GM12878 (cell line): ENCODE measurements around the gene OLA1.

Source experiments
- CTCF ChIP-seq, 3 experiments: IDR thresholded peaks in 2 of 3; conservative IDR thresholded peaks in 1 of 3; 2 replicates each; pipeline ENCODE4 v1.5.1; 2011; ENCODE audit warnings: low read depth in 3 of 3, low read length in 3 of 3, mild to moderate bottlenecking in 3 of 3, control low read depth in 2 of 3, moderate library complexity in 2 of 3, inconsistent platforms in 1 of 3, mixed read lengths in 1 of 3; ENCODE audit not compliant: control insufficient read depth in 2 of 3, insufficient read depth in 1 of 3; ENCODE audit errors: extremely low read depth in 1 of 3
- EZH2 ChIP-seq: IDR thresholded peaks from 2 replicates; pipeline ENCODE4 v1.6.1; 2012; ENCODE audit warnings: low read depth, mild to moderate bottlenecking, control low read depth, inconsistent platforms, low read length, borderline replicate concordance; ENCODE audit not compliant: control insufficient read depth
- JUNB ChIP-seq: IDR thresholded peaks from 2 replicates; pipeline ENCODE4 v1.6.1; 2016; ENCODE audit warnings: antibody characterized with exemption, mild to moderate bottlenecking
- NBN ChIP-seq: fragments of 450-650 bp; IDR thresholded peaks from 2 replicates; pipeline ENCODE4 v1.6.1; 2016
- NR2C2 ChIP-seq: IDR thresholded peaks from 2 replicates; pipeline ENCODE4 v1.6.1; 2011; ENCODE audit warnings: borderline replicate concordance, low read depth; ENCODE audit not compliant: control insufficient read depth, insufficient read length
- POLR2A ChIP-seq: IDR thresholded peaks from 2 replicates; pipeline ENCODE4 v1.6.1; 2011; ENCODE audit warnings: low read depth, mild to moderate bottlenecking, low read length
- RFX5 ChIP-seq: IDR thresholded peaks from 2 replicates; pipeline ENCODE4 v1.6.1; 2011; ENCODE audit warnings: low read depth, low read length, improper control_type of control experiment
- SIN3A ChIP-seq: IDR thresholded peaks from 2 replicates; pipeline ENCODE4 v1.6.1; 2012; ENCODE audit warnings: low read depth, low read length, improper control_type of control experiment
- SUZ12 ChIP-seq: fragments of 200-600 bp; sonication (generic); IDR thresholded peaks from one replicate; pipeline ENCODE4 v1.6.1; 2018; ENCODE audit warnings: antibody characterized with exemption, mild to moderate bottlenecking; ENCODE audit not compliant: unreplicated experiment
- ZNF274 ChIP-seq: IDR thresholded peaks from one replicate; pipeline ENCODE4 v1.8.0; 2011; ENCODE audit not compliant: insufficient read length, insufficient read depth
- TF ChIP-seq, protein P1 (sequence below): IDR thresholded peaks from 2 replicates; pipeline ENCODE4 v1.6.1; 2011; ENCODE audit warnings: low read depth, mild to moderate bottlenecking, low read length, moderate library complexity, borderline replicate concordance; ENCODE audit errors: extremely low read depth

DNA sequence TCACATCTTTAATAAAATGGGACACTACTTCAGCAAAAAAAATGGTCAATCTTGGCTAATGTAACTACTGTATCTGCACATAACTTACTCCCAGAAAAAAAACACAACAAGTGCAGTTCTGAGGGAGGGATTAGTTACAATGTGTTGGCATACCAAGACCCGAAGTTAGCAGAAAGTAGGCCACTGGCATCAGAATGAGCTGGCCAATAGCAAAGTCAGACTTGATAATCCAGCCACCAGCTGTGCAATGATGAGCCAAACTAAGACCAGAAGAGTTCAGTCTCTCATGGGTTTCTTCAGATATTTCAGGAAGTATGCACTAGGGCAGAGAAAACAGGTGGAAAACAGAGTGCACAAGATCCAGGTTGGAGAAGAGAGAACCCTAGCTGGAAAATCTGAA, 65.3 kb downstream of the OLA1 start:
- TF ChIP-seq EZH2: no peak
- TF ChIP-seq, protein P1, sequence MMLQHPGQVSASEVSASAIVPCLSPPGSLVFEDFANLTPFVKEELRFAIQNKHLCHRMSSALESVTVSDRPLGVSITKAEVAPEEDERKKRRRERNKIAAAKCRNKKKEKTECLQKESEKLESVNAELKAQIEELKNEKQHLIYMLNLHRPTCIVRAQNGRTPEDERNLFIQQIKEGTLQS: no peak
- no peak for TF ChIP-seq JUNB
- TF ChIP-seq CTCF (IDR thresholded peaks at IDR 0.05 in 2 of 3, conservative IDR thresholded peaks at IDR 0.05 in 1 of 3; ENCODE audit: control insufficient read depth in 2 of 3, extremely low read depth in 1 of 3, insufficient read depth in 1 of 3, low read depth in 3 of 3, low read length in 3 of 3): no peak
- TF ChIP-seq SIN3A: no peak
- TF ChIP-seq NBN: no peak
- no peak for TF ChIP-seq POLR2A
- TF ChIP-seq SUZ12: no peak
- no peak for TF ChIP-seq RFX5
- no peak for TF ChIP-seq ZNF274
- no peak for TF ChIP-seq NR2C2
